NOMO-1 treated with DMSO at 0.1 percent for 48 hours (cell line): Measurements from ENCODE around the gene RXFP1.

Experiments
- DNase-seq: peaks from one replicate; lab custom pipeline; 2025; ENCODE audit not compliant: unreplicated experiment; lab: John Stamatoyannopoulos, UW

Gene RXFP1

DNA sequence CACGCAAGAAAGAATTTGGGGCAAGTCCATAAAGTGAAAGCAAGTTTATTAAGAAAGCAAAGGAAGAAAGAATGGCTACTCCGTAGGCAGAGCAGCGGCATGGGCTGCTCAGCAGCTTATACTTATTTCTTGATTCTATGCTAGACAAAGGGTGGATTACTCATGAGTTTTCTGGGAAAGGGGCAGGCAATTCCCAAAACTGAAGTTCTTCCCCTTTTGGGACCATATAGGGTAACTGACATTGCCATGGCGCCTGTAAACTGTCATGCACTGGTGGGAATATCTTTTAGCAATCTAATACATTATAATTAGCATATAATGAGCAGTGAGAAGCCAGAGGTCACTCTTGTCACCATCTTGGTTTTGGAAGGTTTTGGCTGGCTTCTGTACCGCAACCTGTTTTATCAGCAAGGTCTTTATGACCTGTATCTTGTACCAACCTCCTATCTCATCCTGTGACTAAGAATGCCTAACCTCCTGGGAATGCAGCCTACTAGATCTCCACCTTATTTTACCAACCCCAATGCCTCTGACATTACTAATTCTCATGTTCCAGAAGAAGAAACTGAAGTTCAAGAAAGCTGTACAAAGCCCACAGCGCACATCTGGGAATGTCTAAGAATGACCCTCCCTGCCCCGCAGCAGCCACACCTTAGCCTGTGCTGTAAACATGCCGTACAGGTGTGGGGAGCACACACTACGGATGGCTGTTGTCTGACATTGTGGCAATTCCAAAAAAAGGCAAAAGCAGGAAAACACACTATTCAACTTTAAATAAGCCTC is 18.6 kb downstream of the RXFP1 start:
- no peak for DNase-seq

DNA sequence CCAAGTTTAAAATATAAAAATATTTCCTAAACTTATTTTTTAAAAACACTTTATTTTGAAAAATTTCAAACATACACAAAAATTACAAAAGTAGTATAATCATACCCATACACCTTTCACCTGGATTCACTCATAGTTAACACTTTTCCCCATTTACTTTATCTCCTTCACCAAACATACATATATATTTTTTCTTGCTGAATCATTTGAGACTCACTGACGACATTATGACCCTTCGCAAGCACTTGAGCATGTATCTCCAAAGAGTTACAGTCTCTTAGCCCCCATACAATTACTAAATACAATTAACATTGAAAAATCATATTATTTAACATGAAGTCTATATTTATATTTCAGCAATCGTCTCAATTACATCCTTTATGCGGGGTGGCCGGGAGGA is 19.8 kb downstream of the RXFP1 start:
- no peak for DNase-seq

DNA sequence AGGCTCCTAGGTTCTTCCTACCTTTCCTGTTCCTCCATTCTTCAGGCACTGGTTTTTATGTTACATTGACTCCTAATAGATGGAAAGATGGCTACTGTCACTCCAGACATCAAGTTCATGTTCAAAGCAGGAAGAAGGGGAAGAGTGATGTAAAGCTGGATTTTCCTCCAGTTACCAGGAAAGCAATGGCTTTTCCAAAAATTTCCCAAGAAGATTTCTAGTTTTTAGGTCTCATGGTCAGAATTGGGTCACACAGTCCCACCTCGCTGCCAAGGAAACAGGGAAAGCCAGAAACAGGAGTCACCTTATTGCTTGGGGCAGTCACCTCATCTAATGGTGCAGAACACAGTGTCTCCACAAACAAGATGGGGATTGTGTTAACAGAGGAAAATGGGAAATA is 21.5 kb downstream of the RXFP1 start:
- no peak for DNase-seq

- DNase-seq = no peak
These were observed 22.5 kb downstream of the RXFP1 start for GRCh38 chr4:158544141-158544540.

- no peak for DNase-seq
These were observed 31.7 kb downstream of the RXFP1 start for GRCh38 chr4:158553364-158553763.

DNA sequence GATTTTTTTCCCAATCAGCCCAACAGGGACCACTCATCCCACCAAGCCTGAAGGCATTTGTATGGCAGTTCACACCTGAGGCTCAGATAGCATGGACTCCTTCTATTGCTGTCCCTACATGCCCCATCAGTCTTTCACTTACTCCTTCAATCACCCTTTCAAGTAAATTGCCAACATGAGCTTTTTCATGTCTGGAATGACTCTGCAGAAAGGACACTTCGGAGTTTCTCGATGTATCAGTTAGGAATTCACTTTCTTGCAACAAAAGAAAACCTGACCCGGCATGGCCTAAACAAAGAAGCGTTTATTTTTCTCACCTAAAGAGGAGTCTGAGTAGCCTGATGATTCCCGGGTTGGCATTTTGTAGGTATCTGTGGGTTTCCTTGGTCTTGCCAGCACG is 38.6 kb downstream of the RXFP1 start:
- DNase-seq = no peak

DNA sequence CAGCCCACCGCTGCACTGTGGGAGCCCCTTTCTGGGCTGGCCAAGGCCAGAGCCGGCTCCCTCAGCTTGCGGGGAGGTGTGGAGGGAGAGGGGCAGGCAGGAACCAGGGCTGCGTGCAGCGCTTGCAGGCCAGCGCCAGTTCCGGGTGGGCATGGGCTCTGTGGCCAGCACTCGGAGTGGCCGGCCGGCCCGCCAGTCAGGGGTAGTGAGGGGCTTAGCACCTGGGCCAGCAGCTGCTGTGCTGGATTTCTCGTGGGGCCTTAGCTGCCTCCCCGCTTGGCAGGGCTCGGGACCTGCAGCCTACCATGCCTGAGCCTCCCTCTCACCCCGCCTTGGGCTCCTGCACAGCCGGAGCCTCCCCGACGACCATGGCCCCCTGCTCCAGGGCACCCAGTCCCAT is 45.2 kb downstream of the RXFP1 start:
- no peak for DNase-seq

DNA sequence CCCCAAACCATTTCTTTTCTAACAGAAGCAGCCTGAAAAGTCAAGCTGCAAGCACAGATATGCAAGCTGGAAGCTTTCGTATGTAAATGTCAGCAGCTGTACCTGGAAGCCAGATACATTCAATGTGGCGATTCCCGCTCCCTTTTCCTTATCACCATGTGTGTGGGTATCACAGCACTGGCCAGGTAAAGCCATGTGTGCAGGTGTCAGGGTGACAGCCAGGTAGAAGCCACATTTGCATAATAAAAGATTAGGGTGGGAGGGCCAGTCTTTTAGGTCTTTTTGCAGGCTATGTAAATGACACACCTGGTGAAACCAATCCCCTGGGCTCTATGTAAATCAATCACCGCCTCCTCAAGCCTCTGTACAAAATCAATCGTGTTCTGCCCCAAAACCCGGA is 50.1 kb downstream of the RXFP1 start:
- DNase-seq = no peak

DNA sequence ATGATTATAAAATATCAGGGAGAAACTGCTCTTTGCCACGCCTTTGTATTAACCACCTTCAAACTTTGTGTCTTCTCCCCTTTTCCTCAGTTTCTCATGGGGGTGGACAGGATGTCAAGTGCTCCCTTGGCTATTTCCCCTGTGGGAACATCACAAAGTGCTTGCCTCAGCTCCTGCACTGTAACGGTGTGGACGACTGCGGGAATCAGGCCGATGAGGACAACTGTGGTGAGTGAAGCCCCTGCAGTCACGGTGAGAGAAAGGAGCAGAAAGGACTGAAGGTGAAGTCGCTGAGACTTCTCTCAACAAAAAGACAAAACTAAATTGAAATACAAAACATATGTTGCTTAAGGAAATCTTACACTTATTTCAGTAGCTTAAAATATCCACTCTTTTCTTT is 50.9 kb downstream of the RXFP1 start:
- no peak for DNase-seq

DNA sequence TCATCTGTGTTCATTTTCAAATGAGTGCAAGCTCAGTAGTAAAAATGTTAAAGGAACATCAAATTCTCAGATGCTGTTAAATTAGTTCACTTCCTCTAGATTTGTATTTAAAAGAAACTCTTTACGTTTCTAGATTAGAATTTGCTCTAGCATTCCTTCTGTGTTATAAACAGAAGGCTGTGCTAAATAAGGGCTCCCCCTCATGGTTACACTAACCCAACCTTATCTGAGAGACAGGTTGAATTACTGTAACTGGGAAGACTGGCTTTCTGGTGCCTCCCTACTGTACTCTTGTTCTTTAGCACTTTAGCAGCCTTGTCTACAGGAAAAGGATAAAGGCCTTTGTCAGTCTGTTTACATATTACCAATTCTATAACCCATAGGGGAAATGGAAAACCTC is 56.8 kb downstream of the RXFP1 start:
- DNase-seq = peak; percentile 17

- DNase-seq = no peak
These were observed 58.4 kb downstream of the RXFP1 start for GRCh38 chr4:158580064-158580463.

- no peak for DNase-seq
These were observed 59.5 kb downstream of the RXFP1 start for GRCh38 chr4:158581161-158581560.

GRCh38 chr4:158586881-158587280 is 65.2 kb downstream of the RXFP1 start:
- no peak for DNase-seq

- DNase-seq = no peak
These were observed 66.6 kb downstream of the RXFP1 start for GRCh38 chr4:158588285-158588684.

DNA sequence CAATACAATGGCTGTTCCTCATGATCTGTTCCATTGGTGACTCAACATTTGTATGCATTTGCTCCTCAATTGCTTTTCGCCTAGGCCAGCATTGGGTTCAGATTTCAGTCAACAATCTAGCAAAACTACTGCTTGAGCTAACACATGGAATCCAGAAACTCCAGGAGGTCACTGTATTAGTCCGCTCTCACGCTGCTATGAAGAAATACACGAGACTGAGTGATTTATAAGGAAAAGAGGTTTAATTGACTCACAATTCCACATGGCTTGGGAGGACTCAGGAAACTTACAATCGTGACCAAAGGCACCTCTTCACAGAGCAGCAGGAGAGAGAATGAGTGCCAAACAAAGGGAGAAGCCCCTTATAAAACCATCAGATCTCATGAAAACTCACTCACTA is 67.1 kb downstream of the RXFP1 start:
- no peak for DNase-seq

GRCh38 chr4:158590306-158590705 is 68.6 kb downstream of the RXFP1 start:
- DNase-seq = no peak

- DNase-seq = no peak
These were observed 69.1 kb downstream of the RXFP1 start for GRCh38 chr4:158590824-158591223.

DNA sequence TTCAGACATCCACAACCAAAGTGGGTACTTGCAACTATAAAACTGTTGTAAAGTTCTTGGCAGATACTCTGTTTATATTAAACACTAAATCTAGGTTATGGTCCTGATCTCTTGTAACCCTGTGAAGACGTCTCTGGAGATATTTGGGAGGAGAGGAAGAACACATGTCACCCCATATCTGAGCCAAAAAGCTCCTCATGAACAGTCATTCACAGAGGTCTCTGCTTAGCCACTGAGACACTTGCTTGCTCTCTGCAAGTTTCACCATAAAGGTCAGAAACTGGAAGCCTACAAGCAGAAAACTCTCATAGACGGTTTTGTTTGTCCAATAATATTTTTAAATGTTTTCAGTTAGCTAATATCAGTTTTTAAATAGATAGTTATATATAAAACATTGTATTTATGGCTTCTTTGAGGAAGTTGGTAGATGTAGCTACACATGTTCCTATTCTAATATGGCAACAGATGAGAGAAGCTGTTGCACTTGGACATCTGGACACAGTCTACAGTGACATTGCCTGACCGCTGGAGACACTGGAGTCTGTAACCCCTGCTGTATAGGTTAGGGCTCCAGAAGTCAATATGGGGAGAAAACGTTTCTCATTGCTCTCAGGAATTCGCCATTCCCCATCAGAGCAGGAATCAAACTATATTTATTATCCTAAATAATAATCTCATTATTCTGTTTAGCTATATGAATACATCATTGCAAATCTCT is 76.4 kb downstream of the RXFP1 start:
- no peak for DNase-seq

DNA sequence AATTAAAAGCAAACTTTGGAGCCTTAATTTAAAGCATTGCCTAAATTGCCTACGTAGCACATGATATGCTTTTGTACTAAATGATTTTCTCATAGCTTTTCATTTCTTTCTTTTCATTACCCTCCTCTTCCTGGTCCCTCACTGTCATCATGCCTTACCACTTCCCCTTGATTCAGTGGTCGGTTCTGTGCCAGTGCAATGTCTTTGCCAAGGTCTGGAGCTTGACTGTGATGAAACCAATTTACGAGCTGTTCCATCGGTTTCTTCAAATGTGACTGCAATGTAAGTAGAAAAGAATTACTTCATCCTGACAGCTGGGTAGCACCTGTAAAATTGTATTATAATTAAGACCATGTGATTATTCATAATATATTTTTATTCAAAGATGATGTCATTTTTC is 77.5 kb downstream of the RXFP1 start:
- peak; percentile 93 for DNase-seq

DNA sequence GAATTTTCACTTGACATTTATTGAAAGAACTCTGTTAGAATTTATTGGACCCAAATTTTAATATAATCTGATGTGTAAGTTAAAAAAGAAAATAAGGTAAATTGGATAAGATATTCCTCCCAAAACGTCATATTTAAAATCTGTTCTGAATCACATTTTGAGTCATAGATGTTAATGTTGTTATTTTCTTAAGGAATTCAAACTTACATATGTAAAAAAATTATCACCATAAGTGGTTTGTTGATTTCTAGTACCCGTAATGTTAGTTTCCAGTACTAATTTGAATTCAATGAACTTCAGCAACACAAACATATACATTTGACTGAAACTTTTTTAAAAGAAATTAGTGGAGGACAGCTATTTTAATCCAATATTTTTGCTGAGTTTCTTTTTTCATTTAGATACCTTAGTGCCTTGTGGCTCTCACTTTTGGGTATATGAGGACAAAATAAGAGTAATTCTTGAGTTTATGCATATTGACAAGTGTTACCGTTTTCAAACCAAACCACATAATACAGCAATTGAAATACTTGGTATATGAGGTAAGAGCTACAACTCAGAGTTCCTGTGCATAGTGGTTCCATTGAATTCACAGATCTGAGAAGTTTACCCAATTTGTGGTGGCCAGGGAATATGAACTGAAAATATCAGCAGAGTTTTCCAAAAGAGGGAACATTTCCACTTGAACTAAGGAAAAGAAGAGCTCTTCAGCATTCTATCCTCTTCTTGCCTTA is 78.2 kb downstream of the RXFP1 start:
- no peak for DNase-seq

DNA sequence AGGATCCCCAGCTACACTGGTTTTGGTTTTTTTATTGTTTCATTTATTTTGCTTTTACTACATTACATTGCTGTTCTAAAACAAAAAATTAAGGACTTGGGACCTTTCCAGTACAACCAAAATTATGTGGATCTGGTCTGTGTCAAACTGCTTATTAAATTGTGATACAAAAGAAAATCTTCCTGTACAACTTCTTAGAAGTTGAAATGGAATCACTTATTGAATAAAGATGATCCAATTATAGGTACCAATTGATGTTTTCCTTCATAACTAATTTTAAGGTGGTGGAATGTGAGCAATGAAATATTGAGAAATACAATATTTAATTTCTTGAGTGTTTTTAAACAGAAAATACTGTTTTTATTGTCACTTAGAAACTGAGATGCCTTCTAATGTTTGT is 82.7 kb downstream of the RXFP1 start:
- no peak for DNase-seq

GRCh38 chr4:158605393-158605792 is 83.7 kb downstream of the RXFP1 start:
- DNase-seq = no peak
